ENCODE results near the gene ASS1. TPM values are rescaled to one million over a fixed set of nuclear protein-coding genes. Genes with fewer than 3 reads are reported as not detected.

ASS1 gene
- total and polyA plus RNA-seq, 10 donors, result 15.4 to 37.4 (median 26.6) TPM

GRCh38 chr9:130467316-130467715 is 22.6 kb downstream of the ASS1 start:
- H3K36me3 ChIP-seq, result peaks cover 0 to 42% (median 0%) of the 10 kb centered on the region in 6 donors
- H3K27ac ChIP-seq, result no peak overlapping the region
- no peak overlapping the region for H3K4me3 ChIP-seq
- intact Hi-C loops (cut with DNase I; ENCODE audit: low total_unique reads), result no loop called here
- WGBS, 5 donors, result 11 to 29% (median 24%) methylated on average over 13 of the region's 13 CpGs
- TF ChIP-seq POLR2A (IDR thresholded peaks at IDR 0.05), result no peak
- TF ChIP-seq POLR2AphosphoS5 (IDR thresholded peaks at IDR 0.05), result no peak
- no peak for TF ChIP-seq CTCF (IDR thresholded peaks at IDR 0.05 in 8 of 11, conservative IDR thresholded peaks at IDR 0.05 in 3 of 11)
- no peak for DNase-seq
- H3K9me3 ChIP-seq, result no peaks in the 10 kb centered on the region
- H3K4me1 ChIP-seq, result no peaks in the 10 kb centered on the region
- H3K27me3 ChIP-seq (replicated peaks in 1 of 7), result peaks cover 0 to 95% (median 9%) of the 10 kb centered on the region in 7 donors

GRCh38 chr9:130468566-130468965 is 23.8 kb downstream of the ASS1 start:
- peaks cover 0 to 41% (median 0%) of the 10 kb centered on the region in 6 donors for H3K36me3 ChIP-seq
- intact Hi-C loops (cut with DNase I; ENCODE audit: low total_unique reads), result no loop called here

GRCh38 chr9:130470269-130470668 is 25.5 kb downstream of the ASS1 start:
- WGBS, 5 donors, result 82 to 100% (median 90%) methylated on average over 1 to 10 of the region's 10 CpGs
- no peak overlapping the region for H3K4me3 ChIP-seq
- H3K27me3 ChIP-seq (replicated peaks in 1 of 7), result peaks cover 0 to 97% (median 17%) of the 10 kb centered on the region in 7 donors
- DNase-seq, result no peak
- H3K36me3 ChIP-seq, result peaks cover 0 to 31% (median 0%) of the 10 kb centered on the region in 6 donors
- H3K4me1 ChIP-seq, result no peaks in the 10 kb centered on the region
- intact Hi-C loops (cut with DNase I; ENCODE audit: low total_unique reads), result no loop called here
- no peaks in the 10 kb centered on the region for H3K9me3 ChIP-seq
- H3K27ac ChIP-seq, result no peak overlapping the region
- TF ChIP-seq POLR2AphosphoS5 (IDR thresholded peaks at IDR 0.05) (no peak), CTCF (IDR thresholded peaks at IDR 0.05 in 8 of 11, conservative IDR thresholded peaks at IDR 0.05 in 3 of 11) (no peak), POLR2A (IDR thresholded peaks at IDR 0.05) (no peak)

More at GRCh38 chr9:130468566-130468965, 23.8 kb downstream of the ASS1 start:
- peaks cover 0 to 95% (median 17%) of the 10 kb centered on the region in 7 donors for H3K27me3 ChIP-seq (replicated peaks in 1 of 7)
- DNase-seq, result no peak
- H3K4me3 ChIP-seq, result no peak overlapping the region
- no peaks in the 10 kb centered on the region for H3K4me1 ChIP-seq
- no peak overlapping the region for H3K27ac ChIP-seq
- H3K9me3 ChIP-seq, result no peaks in the 10 kb centered on the region
- WGBS, 5 donors, result 35 to 52% (median 42%) methylated on average over 4 of the region's 4 CpGs
- TF ChIP-seq POLR2A (IDR thresholded peaks at IDR 0.05) (no peak), POLR2AphosphoS5 (IDR thresholded peaks at IDR 0.05) (no peak), CTCF (IDR thresholded peaks at IDR 0.05 in 8 of 11, conservative IDR thresholded peaks at IDR 0.05 in 3 of 11) (no peak)

- DNase-seq, result no peak
- H3K4me3 ChIP-seq, result no peak overlapping the region
- intact Hi-C loops (cut with DNase I; ENCODE audit: low total_unique reads), result no loop called here
Measured at GRCh38 chr9:130470950-130471349, 26.2 kb downstream of the ASS1 start.

More at GRCh38 chr9:130470950-130471349, 26.2 kb downstream of the ASS1 start:
- Histone ChIP-seq H3K4me1 (no peaks in the 10 kb centered on the region), H3K27ac (no peak overlapping the region), H3K27me3 (replicated peaks in 1 of 7) (peaks cover 0 to 92% (median 17%) of the 10 kb centered on the region in 7 donors), H3K9me3 (no peaks in the 10 kb centered on the region), H3K36me3 (peaks cover 0 to 25% (median 0%) of the 10 kb centered on the region in 6 donors)
- WGBS, 5 donors, result 79 to 87% (median 85%) methylated on average over 9 to 12 of the region's 12 CpGs
- no peak for TF ChIP-seq POLR2A (IDR thresholded peaks at IDR 0.05)
- TF ChIP-seq POLR2AphosphoS5 (IDR thresholded peaks at IDR 0.05), result no peak
- no peak for TF ChIP-seq CTCF (IDR thresholded peaks at IDR 0.05 in 8 of 11, conservative IDR thresholded peaks at IDR 0.05 in 3 of 11)

Measured in spleen (tissue), 11 donors.